Hematopoietic multipotent progenitor cell treated with erythropoietin and hydrocortisone succinate and interleukin-3 and kit ligand, for 17 days (in vitro differentiated cells): Measurements from ENCODE around the gene NDE1.

Experiments used
- DNase-seq: peaks from one replicate; pipeline ENCODE4 v3.0.0-alpha.2; 2015; ENCODE audit warnings: low spot score

Gene NDE1

DNA sequence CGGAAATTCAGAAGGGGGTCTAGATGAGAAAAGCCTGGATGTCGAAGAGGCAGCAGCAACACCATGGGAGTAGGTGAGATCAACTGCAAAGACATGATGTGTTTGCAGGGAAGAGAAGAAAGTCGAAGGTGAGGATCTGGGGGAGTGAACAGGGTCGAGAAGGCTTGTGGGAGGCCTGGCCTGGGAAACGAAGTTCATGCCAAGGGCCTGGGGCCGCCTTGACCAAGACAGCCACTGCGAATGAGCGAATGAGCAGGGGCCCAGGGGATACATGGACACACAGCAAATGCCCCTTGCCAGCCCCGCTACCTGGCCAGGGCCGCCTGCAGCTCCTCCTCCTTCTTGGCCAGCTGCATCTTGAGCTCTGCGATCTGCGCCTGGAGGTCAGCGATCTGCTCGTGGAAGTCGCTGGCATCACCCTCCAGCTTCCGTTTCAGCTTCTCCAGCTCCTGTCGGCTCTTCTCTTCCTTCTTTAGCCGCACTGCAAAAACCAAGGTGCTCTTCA is 87.1 kb downstream of the NDE1 start:
- no peak for DNase-seq

DNA sequence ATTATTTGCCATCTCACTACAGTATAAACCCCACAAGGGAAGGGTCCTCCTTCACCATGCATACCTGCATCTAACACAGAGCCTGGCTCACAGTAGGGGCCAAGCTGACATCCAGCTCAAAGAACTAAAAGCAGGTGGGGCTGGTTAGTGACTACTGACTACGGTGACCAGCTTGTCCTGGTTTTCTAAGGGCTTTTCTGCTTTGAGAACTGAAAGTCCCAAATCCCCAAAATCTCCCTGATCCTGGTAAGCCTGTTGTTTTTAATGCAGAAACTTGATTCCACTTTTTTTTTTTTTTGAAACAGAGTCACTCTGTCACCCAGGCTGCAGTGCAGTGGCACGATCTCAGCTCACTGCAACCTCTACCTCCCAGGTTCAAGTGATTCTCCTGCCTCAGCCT is 89.4 kb downstream of the NDE1 start:
- DNase-seq: no peak

DNA sequence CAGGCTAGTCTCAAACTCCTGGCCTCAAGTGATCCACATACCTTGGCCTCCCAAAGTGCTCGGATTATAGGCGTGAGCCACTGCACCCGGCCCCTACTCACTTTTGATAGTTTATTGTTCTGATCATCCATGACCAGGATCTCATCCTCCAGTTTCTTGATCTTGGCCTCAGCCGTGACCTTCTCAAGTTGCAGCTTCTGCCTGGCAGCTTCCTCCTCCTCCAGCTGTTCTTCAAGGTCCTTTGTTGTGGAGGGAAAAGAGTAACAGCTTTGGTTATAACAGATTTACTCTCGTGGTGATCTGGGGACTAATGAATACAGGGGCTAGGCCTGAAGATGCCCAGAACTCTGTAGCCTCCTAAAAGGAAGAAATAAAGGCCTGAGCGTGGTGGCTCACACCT is 89.9 kb downstream of the NDE1 start:
- DNase-seq: no peak

GRCh38 chr16:15741207-15741871 is 91.3 kb downstream of the NDE1 start:
- no peak for DNase-seq

DNA sequence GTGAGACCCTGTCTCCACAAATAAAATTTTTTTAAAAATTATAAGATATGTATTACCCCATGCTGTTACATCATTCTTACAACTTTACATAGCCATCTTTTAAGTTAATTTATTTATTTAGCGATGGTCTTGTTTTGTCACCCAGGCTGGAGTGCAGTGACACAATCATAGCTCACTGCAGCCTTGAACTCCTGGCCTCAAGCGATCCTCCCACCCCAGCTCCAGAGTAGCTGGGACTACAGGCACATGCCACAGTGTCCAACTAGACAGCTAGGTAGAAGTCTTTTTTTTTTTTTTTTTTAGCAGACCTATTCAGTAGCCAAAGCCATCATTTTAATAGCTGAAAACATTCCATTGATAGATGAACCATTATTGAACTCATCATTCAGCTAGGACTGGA is 92.7 kb downstream of the NDE1 start:
- no peak for DNase-seq

- DNase-seq: no peak
These were observed 93.6 kb downstream of the NDE1 start for GRCh38 chr16:15743657-15744056.

DNA sequence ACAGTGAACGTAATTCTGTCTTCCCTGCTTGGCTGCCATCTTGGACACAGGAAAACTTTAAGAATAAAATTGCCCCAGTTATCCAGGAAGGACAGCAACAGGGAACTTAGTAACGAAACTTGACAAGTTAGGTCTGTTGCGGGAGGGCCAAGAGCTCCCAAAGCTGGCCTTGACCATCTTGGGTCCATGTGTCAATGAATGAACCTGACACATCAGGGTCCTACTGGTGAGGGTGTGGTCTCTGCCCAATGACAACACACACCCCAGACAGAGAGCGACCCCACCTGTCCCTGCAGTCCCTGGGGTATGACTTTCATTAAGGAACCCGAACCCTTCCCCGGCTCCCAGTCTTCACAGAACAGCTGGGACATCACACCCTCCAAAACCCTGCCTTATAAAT is 96.3 kb downstream of the NDE1 start:
- no peak for DNase-seq

GRCh38 chr16:15747937-15748336 is 97.9 kb downstream of the NDE1 start:
- DNase-seq: no peak

- no peak for DNase-seq
These were observed 98.6 kb downstream of the NDE1 start for GRCh38 chr16:15748654-15749053.

GRCh38 chr16:15749371-15749770 is 99.3 kb downstream of the NDE1 start:
- DNase-seq: no peak

DNA sequence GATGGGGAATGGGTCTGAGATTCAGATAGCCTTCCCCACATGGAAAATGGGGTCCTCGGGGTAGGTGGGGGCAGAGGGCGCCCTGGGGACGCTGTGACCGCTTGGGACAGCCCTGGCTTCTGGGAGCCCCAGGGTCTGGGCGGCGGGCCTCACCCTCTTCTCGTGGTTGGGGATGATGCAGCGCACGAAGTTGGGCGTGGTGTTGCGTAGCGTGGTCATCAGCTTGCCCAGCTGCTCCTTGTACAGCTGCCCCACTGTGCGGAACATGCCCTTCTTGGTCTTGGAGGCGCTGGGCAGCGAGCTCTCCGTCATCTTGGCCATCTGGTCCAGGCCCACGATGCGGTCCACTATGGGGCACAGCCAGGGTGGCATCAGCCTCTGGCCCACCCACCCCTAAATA is 99.9 kb downstream of the NDE1 start:
- no peak for DNase-seq

DNA sequence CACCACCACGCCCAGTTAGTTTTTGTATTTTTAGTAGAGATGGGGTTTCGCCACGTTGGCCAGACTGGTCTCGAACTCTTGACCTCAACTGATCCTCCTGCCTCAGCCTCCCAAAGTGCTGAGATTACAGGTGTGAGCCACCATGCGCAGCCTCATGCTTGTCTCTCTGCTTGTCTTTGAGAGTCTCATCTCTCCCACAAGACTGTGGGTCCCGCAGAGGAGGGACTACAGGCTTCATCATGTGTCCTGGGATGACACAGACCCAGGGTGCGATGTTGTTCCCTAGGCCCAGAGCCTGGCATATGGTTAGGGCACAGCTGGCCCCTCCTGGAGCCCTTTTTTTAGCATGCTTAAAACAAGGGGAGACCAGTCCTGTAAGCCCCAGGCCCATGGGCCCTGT is 101.9 kb downstream of the NDE1 start:
- DNase-seq: no peak

DNA sequence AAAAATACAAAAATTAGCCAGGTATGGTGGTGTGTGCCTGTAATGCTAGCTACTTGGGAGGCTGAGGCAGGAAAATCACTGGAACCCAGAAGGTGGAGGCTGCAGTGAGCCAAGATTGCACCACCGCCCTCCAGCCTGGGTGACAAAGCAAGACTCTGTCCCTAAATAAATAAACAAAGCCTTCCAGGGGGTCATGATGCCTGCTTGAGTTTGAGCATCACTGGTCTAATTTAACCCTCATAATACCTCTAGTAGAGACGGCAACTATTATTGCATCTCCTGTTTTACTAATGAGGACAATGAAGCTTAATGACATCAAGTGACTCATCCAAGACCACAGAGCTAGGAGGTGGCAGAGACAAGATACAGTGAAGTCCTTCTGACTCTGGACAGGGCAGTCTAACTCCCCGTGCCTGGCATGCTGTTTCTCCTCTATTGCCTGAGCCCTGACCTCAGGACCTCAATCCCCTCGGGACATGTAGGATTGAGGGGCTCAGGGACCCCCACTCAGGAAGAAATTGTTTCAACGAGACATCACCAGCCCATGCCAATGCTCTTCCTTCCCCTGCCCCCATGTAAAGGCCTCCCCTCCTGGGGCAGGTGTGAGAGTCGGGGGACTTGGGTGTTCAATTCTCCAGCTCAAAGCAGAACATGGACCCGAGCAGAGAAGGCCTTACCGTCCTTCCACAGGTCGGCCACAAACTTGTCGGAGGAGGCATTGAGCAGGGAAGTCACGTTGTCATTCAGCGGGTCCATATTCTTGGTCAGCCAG is 102.9 kb downstream of the NDE1 start:
- no peak for DNase-seq

DNA sequence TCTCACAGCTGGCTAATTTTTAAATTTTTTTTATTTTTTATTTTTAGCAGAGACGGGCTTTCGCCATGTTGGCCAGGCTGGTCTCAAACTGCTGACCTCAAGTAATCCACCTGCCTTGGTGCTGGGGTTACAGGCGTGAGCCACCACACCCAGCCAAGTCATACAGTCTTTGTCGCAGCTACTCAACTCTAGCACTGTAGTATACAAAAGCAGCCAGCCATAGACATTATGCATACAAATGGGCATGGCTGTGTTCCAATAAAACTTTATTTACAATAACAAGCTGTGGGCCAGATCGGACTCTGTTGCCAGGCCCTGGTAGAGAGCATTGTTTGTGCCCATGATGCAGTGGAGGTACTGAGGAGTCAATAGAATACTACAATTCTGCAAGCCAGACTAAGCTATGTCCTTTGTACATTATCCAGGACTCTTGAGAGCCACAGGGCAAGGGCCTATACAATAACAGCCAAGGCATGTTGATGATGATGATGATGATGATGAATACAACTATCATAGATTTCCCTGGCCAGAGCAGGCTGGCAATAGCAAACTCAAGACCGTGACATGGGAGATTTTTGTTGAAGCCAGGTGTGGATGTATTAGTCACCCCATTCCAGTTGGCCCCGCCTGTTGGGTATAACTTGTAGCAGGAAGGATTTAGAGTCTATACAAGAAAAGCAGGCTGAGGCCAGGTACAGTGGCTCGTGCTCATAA is 104.9 kb downstream of the NDE1 start:
- no peak for DNase-seq

DNA sequence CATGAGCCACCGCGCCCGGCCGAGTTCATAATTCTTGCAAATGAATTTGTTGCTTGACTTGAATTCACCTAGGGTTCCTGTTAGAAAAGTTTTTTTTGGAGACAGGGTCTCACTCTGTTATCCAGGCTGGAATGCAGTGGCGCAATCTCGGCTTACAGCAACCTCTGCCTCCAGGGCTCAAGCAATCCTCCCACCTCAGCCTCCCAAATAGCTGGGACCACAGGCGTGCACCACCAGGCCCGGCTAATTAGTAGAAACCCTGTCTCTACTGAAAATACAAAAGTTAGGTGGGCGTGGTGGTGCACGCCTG is 107.0 kb downstream of the NDE1 start:
- DNase-seq: no peak

- no peak for DNase-seq
These were observed 107.7 kb downstream of the NDE1 start for GRCh38 chr16:15757630-15758251.

- no peak for DNase-seq
These were observed 109.0 kb downstream of the NDE1 start for GRCh38 chr16:15759070-15759469.

DNA sequence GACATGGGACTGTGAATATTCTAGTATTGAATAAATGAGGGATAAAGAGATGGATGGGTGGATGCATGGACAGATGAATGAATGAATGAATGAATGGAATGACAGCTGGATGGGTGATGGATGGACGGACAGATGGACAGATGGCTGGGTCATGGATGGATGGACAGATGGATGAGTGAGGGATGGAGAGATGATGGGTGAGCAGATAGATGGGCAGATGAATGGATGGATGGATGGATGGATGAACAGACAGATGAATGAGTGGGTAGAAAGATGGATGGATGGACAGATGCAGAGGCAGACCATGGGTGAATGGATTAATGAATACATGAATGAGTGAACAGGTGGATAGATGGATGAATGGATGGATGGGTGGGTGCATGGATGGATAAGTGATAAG is 110.1 kb downstream of the NDE1 start:
- no peak for DNase-seq

DNA sequence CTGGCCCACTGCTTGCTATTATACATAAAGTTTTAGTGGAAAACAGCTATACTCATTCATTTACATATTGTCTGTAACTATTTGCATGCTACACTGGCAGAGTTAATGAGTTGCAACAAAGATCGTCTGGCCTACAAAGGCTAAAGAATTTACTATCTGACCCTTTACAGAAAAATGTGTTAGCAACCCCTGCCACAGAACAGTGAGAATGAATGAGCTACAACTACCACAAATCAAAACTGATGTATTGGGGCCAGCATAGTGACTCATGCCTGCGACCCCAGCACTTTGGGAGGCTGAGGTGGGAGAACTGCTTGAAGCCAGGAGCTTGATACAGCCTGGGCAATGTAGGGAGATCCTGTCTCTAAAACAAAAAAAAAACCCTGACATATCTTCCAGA is 114.1 kb downstream of the NDE1 start:
- DNase-seq: no peak

DNA sequence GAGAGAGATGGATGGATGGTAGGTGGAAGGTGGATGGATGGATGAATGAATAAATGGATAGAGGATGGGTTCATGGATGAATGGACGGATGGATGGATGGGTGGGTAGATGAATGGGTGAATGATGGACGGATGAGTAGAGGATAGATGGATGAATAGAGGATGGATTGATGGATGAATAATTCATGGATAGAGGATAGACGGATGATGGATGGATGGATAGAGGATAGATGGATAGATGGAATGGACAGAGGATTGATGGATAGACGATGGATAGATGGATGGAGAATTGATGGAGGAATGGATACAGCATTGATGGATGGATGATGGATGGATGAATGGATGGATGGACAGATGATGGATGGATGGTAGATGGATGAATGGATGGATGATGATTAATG is 115.1 kb downstream of the NDE1 start:
- DNase-seq: no peak

GRCh38 chr16:15765880-15766279 is 115.8 kb downstream of the NDE1 start:
- DNase-seq: peak; percentile 24

- DNase-seq: no peak
These were observed 116.9 kb downstream of the NDE1 start for GRCh38 chr16:15766918-15767317.

- DNase-seq: no peak
These were observed 118.2 kb downstream of the NDE1 start for GRCh38 chr16:15768201-15768600.
